Activated naive CD8-positive, alpha-beta T cell (primary cell): Measurements from ENCODE around the gene SAMSN1.
"Not testable (repeated sequence)": the region's sequence is repeated elsewhere in the genome, so short reads cannot be mapped to it uniquely, and the experiment has no call there.

ENCODE experiments used
- H3K27ac Mint-ChIP-seq: one replicate; pipeline ENCODE4 v1.8.0; 2021; ENCODE audit warnings: mixed read lengths
- H3K27me3 Mint-ChIP-seq: one replicate; pipeline ENCODE4 v1.8.0; 2021; ENCODE audit warnings: mixed read lengths
- H3K36me3 Mint-ChIP-seq: one replicate; pipeline ENCODE4 v1.8.0; 2021; ENCODE audit warnings: mixed read lengths
- H3K4me1 Mint-ChIP-seq: one replicate; pipeline ENCODE4 v1.8.0; 2021; ENCODE audit warnings: low read depth, mixed read lengths
- H3K4me3 Mint-ChIP-seq: one replicate; pipeline ENCODE4 v1.8.0; 2021; ENCODE audit warnings: mild to moderate bottlenecking, mixed read lengths
- H3K9me3 Mint-ChIP-seq: one replicate; pipeline ENCODE4 v1.8.0; 2021; ENCODE audit warnings: low read depth, mixed read lengths

SAMSN1 gene

GRCh38 chr21:14550135-14550534, 4.0 kb upstream of the SAMSN1 start:
- Mint-ChIP-seq H3K9me3 (peaks cover 3% of the 10 kb centered on the region), H3K4me3 (peak overlapping the region; percentile 12), H3K27me3 (no peaks in the 10 kb centered on the region), H3K27ac (peak overlapping the region; percentile 79), H3K4me1 (peaks cover 54% of the 10 kb centered on the region), H3K36me3 (peaks cover 2% of the 10 kb centered on the region)

GRCh38 chr21:14548779-14549178, 2.7 kb upstream of the SAMSN1 start:
- Mint-ChIP-seq H3K27ac (peak overlapping the region; percentile 98), H3K4me1 (peaks cover 51% of the 10 kb centered on the region), H3K4me3 (peak overlapping the region; percentile 74), H3K36me3 (peaks cover 5% of the 10 kb centered on the region), H3K9me3 (peaks cover 3% of the 10 kb centered on the region), H3K27me3 (no peaks in the 10 kb centered on the region)

DNA sequence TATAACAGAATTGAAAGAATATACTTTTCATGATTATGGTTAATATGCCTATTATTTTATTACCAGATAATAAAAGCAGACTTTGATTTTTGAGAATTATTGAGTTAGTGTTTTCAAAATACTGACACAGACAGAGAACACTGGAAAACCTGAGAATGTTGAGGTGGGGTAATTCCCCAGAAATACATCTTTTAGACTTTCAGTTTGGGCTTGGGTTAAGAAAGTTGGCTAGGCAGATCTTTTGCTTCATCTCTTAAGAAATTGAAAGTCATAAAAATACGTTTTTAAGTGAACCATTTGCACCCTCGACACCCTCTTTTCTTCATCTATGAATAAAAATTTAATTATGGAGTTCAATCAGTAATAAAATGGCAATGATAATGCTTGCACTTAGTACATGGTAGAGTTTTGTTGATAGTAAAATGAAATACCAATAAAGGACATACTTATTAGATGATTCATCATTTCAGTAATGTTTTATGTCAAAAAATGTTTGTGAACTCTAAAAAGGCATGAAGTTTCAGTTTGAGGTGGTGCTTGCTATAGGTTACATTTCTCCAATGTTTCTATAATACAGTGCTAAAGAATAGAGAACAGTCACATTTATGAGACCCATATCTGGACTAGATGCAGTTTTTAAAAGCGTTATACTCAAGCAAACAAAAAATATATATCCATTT, 1.9 kb upstream of the SAMSN1 start:
- peaks cover 55% of the 10 kb centered on the region for H3K4me1 Mint-ChIP-seq

DNA sequence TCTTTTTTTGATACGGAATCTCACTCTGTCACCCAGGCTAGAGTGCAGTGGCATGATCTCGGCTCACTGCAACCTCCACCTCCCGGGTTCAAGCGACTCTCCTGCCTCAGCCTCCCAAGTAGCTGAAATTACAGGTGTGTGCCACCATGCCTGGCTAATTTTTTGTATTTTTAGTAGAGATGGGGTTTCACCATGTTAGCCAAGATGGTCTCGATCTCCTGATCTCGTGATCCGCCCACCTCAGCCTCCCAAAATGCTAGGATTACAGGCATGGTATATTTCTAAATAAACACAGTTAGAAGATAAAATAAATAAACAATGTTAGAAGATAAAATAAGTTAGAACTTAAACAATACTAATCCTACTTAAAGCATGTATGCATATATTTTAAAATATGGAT, 604 bp upstream of the SAMSN1 start:
- peaks cover 60% of the 10 kb centered on the region for H3K4me1 Mint-ChIP-seq
- H3K27ac Mint-ChIP-seq: peak overlapping the region; percentile 64
- not testable (repeated sequence) for H3K9me3 Mint-ChIP-seq, H3K4me3 Mint-ChIP-seq, H3K27me3 Mint-ChIP-seq, H3K36me3 Mint-ChIP-seq

More for the DNA sequence above, 1.9 kb upstream of the SAMSN1 start:
- H3K27ac Mint-ChIP-seq: peak overlapping the region; percentile 98
- peaks cover 3% of the 10 kb centered on the region for H3K9me3 Mint-ChIP-seq
- H3K4me3 Mint-ChIP-seq: peak overlapping the region; percentile 74
- H3K36me3 Mint-ChIP-seq: peaks cover 5% of the 10 kb centered on the region
- no peaks in the 10 kb centered on the region for H3K27me3 Mint-ChIP-seq

DNA sequence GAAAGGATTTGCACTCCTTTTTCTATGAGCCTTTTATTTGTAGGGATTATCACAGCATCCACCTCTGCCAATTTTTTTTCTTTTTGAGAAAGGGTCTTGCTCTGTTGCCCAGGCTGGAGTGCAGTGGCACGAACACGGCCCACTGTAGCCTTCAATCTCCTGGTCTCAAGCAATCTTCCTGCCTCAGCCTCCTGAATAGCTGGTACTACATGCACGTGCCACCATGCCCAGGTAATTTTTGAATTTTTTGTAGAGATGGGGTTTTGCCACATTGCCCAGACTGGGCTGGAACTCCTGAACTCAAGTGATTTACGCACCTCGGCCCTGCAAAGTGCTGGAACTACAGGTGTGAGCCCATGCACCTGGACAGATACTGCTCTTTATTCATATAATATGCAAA, 2.1 kb downstream of the SAMSN1 start:
- Mint-ChIP-seq H3K36me3 (peaks cover 11% of the 10 kb centered on the region), H3K4me3 (peak overlapping the region; percentile 94), H3K27ac (peak overlapping the region; percentile 94), H3K4me1 (peaks cover 64% of the 10 kb centered on the region), H3K27me3 (no peaks in the 10 kb centered on the region), H3K9me3 (no peaks in the 10 kb centered on the region)

- Mint-ChIP-seq H3K27ac (peak overlapping the region; percentile 97), H3K36me3 (peaks cover 14% of the 10 kb centered on the region), H3K9me3 (no peaks in the 10 kb centered on the region), H3K27me3 (no peaks in the 10 kb centered on the region), H3K4me1 (peaks cover 64% of the 10 kb centered on the region), H3K4me3 (peak overlapping the region; percentile 94)
These were observed 3.5 kb downstream of the SAMSN1 start for GRCh38 chr21:14542638-14543037.

DNA sequence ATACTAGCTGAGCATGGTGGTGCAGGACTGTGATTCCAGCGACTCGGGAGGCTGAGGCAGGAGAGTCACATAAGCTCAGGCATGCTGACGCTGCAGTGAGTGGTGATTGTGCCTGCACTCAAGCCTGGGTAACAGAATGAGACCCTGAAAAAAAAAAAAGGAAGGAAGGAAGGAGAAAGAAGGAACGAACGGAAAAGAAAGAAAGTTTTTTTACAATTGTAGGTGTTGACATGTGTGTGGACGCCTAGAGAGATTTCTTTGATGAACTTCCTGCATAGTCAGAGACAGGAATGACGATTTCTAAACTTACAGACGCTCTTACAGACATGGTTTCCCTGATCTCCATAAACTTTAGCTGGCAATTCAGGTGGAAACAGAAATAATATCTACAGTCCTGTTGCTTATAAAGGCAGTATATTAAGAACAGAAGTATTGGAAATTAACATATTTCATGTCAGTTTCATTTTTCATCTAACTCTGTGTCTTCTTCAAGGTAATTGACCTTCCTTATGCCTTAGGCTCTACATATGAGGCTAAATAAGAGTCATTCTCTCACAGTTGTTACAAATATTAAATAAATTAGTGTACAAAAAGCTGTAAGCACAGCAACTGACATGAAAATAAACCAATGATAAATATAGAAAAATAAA, 4.1 kb downstream of the SAMSN1 start:
- no peaks in the 10 kb centered on the region for H3K9me3 Mint-ChIP-seq
- H3K27me3 Mint-ChIP-seq: no peaks in the 10 kb centered on the region
- H3K4me3 Mint-ChIP-seq: peak overlapping the region; percentile 94
- H3K27ac Mint-ChIP-seq: peak overlapping the region; percentile 97
- peaks cover 17% of the 10 kb centered on the region for H3K36me3 Mint-ChIP-seq
- peaks cover 64% of the 10 kb centered on the region for H3K4me1 Mint-ChIP-seq

GRCh38 chr21:14538483-14538882, 7.6 kb downstream of the SAMSN1 start:
- Mint-ChIP-seq H3K9me3 (no peaks in the 10 kb centered on the region), H3K4me1 (peaks cover 86% of the 10 kb centered on the region), H3K27me3 (no peaks in the 10 kb centered on the region), H3K4me3 (peak overlapping the region; percentile 94), H3K36me3 (peaks cover 28% of the 10 kb centered on the region), H3K27ac (peak overlapping the region; percentile 100)

DNA sequence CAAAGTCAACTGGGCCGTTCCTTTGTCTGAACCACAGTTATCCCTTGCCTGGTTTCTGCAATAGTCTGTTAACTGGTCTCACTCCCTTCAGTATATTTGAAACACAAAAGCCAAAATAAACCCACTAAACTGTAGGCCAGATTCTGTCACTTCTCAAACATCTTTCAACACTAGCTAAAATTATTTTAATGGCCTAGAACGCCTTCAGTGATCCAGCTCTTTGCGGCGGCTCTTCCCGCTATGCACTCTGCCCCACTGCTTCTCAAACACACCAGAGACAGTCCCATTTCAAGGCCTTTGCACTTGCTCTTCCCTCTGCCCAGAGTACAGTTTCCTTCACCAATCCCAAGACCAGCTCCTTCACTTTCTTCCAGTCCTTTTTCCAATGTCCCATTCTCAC, 9.2 kb downstream of the SAMSN1 start:
- H3K27me3 Mint-ChIP-seq: no peaks in the 10 kb centered on the region
- H3K36me3 Mint-ChIP-seq: peaks cover 28% of the 10 kb centered on the region
- H3K4me3 Mint-ChIP-seq: peak overlapping the region; percentile 15
- peaks cover 91% of the 10 kb centered on the region for H3K4me1 Mint-ChIP-seq
- peak overlapping the region; percentile 100 for H3K27ac Mint-ChIP-seq
- no peaks in the 10 kb centered on the region for H3K9me3 Mint-ChIP-seq

DNA sequence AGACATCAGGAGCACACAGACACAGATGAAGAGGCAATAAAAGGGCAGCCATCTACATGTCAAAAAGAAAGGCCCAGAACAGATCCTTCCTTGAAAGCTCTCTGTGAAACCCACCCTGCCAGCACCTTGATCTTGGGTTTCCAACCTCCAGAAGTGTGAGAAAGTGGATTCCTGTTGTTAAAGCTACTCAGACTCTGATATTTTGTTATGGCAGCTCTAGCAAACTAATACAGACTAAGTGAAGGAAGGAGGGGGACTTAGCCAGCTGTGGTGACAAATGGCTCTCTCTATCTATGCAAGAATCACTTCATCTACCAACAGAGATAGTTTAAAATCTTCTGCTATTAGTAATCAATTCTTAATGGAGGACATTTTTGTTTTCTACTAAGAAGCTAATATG, 10.4 kb downstream of the SAMSN1 start:
- Mint-ChIP-seq H3K4me3 (peak overlapping the region; percentile 87), H3K9me3 (no peaks in the 10 kb centered on the region), H3K36me3 (peaks cover 28% of the 10 kb centered on the region), H3K27ac (peak overlapping the region; percentile 100), H3K27me3 (no peaks in the 10 kb centered on the region), H3K4me1 (peaks cover 88% of the 10 kb centered on the region)

GRCh38 chr21:14533499-14534428, 12.4 kb downstream of the SAMSN1 start:
- peaks cover 79% of the 10 kb centered on the region for H3K4me1 Mint-ChIP-seq
- no peaks in the 10 kb centered on the region for H3K9me3 Mint-ChIP-seq
- no peaks in the 10 kb centered on the region for H3K27me3 Mint-ChIP-seq
- peak overlapping the region; percentile 100 for H3K27ac Mint-ChIP-seq
- peak overlapping the region; percentile 87 for H3K4me3 Mint-ChIP-seq
- peaks cover 28% of the 10 kb centered on the region for H3K36me3 Mint-ChIP-seq

- H3K4me3 Mint-ChIP-seq: peak overlapping the region; percentile 48
- peaks cover 78% of the 10 kb centered on the region for H3K4me1 Mint-ChIP-seq
- H3K9me3 Mint-ChIP-seq: no peaks in the 10 kb centered on the region
- H3K27ac Mint-ChIP-seq: peak overlapping the region; percentile 95
- peaks cover 19% of the 10 kb centered on the region for H3K36me3 Mint-ChIP-seq
- no peaks in the 10 kb centered on the region for H3K27me3 Mint-ChIP-seq
These were observed 14.3 kb downstream of the SAMSN1 start for GRCh38 chr21:14531757-14532316.

DNA sequence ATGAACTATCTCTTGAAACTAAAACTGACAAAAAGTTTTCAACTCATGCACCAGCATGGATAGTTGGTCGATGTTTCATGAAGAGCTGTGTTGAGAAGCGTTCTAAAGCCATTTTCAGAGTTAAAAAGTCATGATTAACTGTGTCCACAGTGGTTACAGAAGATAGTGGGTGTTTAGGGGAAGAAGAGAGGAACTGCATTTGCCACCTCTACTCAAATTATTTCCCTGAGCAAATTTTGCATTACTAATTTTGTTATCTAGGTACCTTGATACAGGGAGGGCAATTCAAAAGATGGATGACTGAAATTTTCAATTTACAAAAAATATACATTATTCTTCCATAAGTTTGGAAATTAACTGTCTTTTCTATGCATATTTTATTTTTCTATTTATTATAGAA, 15.5 kb downstream of the SAMSN1 start:
- Mint-ChIP-seq H3K9me3 (no peaks in the 10 kb centered on the region), H3K27me3 (no peaks in the 10 kb centered on the region), H3K27ac (peak overlapping the region; percentile 94), H3K36me3 (peaks cover 20% of the 10 kb centered on the region), H3K4me3 (peak overlapping the region; percentile 65), H3K4me1 (peaks cover 77% of the 10 kb centered on the region)

DNA sequence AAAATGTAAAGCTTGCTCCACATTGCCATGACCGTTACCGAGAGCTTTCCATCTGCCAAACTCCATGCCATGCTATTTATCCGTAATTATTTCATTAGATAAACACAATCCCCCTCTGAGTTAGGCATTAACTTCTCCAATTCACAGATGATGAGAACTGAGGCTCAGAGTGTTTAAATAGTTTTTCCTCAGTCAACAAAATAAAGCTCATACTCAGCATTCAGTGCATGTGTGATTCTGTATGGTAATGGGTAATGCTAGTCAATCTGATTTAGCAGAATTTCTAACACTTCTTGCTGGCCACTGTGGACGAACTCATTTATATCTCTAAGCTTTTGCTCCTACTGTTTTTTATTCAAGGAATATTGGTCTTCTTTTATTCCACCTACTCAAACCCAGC, 17.3 kb downstream of the SAMSN1 start:
- Mint-ChIP-seq H3K27me3 (no peaks in the 10 kb centered on the region), H3K4me1 (peaks cover 71% of the 10 kb centered on the region), H3K4me3 (peak overlapping the region; percentile 33)

More for the DNA sequence above, 17.3 kb downstream of the SAMSN1 start:
- peaks cover 13% of the 10 kb centered on the region for H3K36me3 Mint-ChIP-seq
- H3K9me3 Mint-ChIP-seq: no peaks in the 10 kb centered on the region
- peak overlapping the region; percentile 86 for H3K27ac Mint-ChIP-seq
